NB4 (cell line): ENCODE results near the gene FICD.

ENCODE experiments used
- DNase-seq: peaks from one replicate; pipeline ENCODE4 v3.0.0; 2010; ENCODE audit warnings: low read depth
- H3K4me3 ChIP-seq: one replicate; pipeline ENCODE4 v1.5.1; 2011; ENCODE audit warnings: mild to moderate bottlenecking, low read depth, low read length, moderate library complexity
- CTCF ChIP-seq: IDR thresholded peaks from one replicate; pipeline ENCODE4 v1.5.1; 2012; ENCODE audit warnings: low read depth, low read length
- MAX ChIP-seq: IDR thresholded peaks from 2 replicates; pipeline ENCODE4 v1.6.1; 2011; ENCODE audit warnings: low read depth, low read length
- MYC ChIP-seq: IDR thresholded peaks from 2 replicates; pipeline ENCODE4 v1.6.1; 2011; ENCODE audit warnings: low read depth, low read length
- POLR2A ChIP-seq: IDR thresholded peaks from 2 replicates; pipeline ENCODE4 v1.6.1; 2011; ENCODE audit warnings: mild to moderate bottlenecking; ENCODE audit not compliant: insufficient read length; ENCODE audit errors: extremely low read depth

Gene FICD

GRCh38 chr12:108559007-108559655, 44.1 kb downstream of the FICD start:
- peak overlapping the region; percentile 98 for H3K4me3 ChIP-seq
- TF ChIP-seq MYC: no peak
- no peak for TF ChIP-seq MAX
- no peak for TF ChIP-seq POLR2A
- TF ChIP-seq CTCF: no peak
- no peak for DNase-seq

- TF ChIP-seq CTCF (no peak), MYC (no peak), POLR2A (no peak), MAX (no peak)
- peak; percentile 33 for DNase-seq
- H3K4me3 ChIP-seq: peak overlapping the region; percentile 98
These were observed 44.7 kb downstream of the FICD start for GRCh38 chr12:108559748-108560147.

GRCh38 chr12:108560321-108560721, 45.2 kb downstream of the FICD start:
- DNase-seq: peak; percentile 62
- peak overlapping the region; percentile 98 for H3K4me3 ChIP-seq
- no peak for TF ChIP-seq CTCF
- no peak for TF ChIP-seq MAX
- no peak for TF ChIP-seq MYC
- no peak for TF ChIP-seq POLR2A

GRCh38 chr12:108560752-108561719, 46.0 kb downstream of the FICD start, which contains the start of gene SART3:
Gene SART3 (minus strand): TSS chr12:108561173. CDS start chr12:108561154, 19 bp downstream.
- peak; percentile 95 for DNase-seq
- TF ChIP-seq MAX (peak; percentile 68), MYC (peak; percentile 65), CTCF (no peak), POLR2A (peak; percentile 66)
- peak within 1 kb of the TSS; percentile 98 for H3K4me3 ChIP-seq

GRCh38 chr12:108561852-108562347, 46.8 kb downstream of the FICD start:
- no peak for TF ChIP-seq POLR2A
- no peak for TF ChIP-seq MYC
- no peak for TF ChIP-seq MAX
- no peak for TF ChIP-seq CTCF
- H3K4me3 ChIP-seq: peak overlapping the region; percentile 98
- no peak for DNase-seq
